Measurements from ENCODE around the gene CTAGE9.

CTAGE9 gene

DNA sequence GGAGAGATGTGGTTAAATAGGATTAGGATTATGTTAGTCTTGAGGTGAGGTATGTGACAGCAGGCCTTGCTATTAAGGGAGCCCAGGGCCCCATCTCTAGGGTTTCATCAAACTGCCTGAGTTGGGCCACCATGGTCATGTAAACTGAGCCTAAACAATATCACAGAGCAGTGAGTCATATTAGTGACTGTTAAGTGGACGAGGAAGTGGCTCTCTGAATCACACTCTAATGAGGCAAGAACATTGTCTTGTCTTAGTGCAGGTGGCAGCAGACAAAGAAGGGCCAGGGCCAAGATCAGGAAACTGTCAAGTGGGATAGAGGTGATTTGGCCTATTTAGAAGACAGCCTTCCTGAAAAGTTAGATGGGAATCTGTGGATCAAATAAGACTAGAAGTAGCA, 50.6 kb downstream of the CTAGE9 start:
- no peak for DNase-seq
